ENCODE data around the gene GSTM3. TPM values are rescaled to one million over a fixed set of nuclear protein-coding genes. Genes with fewer than 3 reads are reported as not detected.
"Not testable (repeated sequence)": the region's sequence is repeated elsewhere in the genome, so short reads cannot be mapped to it uniquely, and the experiment has no call there.

Gene GSTM3
- total and polyA plus RNA-seq, 4 donors: 17.9 to 146 (median 66.1) TPM

- 89 to 91% methylated on average over 5 of the region's 5 CpGs for WGBS, 2 donors
- Histone ChIP-seq H3K27ac (ENCODE audit: low read depth in 1 of 2, low read length in 2 of 2) (no peak overlapping the region), H3K4me3 (ENCODE audit: low read length in 2 of 2) (no peak overlapping the region), H3K9me3 (ENCODE audit: control insufficient read depth, low read length) (no peaks in the 10 kb centered on the region), H3K27me3 (ENCODE audit: control insufficient read depth in 1 of 2, insufficient read depth in 2 of 2, low read length in 1 of 2) (no peaks in the 10 kb centered on the region), H3K4me1 (ENCODE audit: control insufficient read depth in 1 of 2, insufficient read depth in 2 of 2, low read length in 2 of 2) (no peaks in the 10 kb centered on the region), H3K36me3 (ENCODE audit: control insufficient read depth in 1 of 2, insufficient read depth in 2 of 2, low read length in 1 of 2) (no peaks in the 10 kb centered on the region)
- DNase-seq (no peak), ATAC-seq (ENCODE audit: low FRiP score) (no peak)
- intact Hi-C loops (cut with DNase I): no loop called here
These were observed 23.1 kb downstream of the GSTM3 start for GRCh38 chr1:109717729-109718128.

GRCh38 chr1:109716570-109717090, 24.2 kb downstream of the GSTM3 start:
- no peaks in the 10 kb centered on the region for H3K4me1 ChIP-seq (ENCODE audit: control insufficient read depth in 1 of 2, insufficient read depth in 2 of 2, low read length in 2 of 2)
- no peak overlapping the region for H3K4me3 ChIP-seq (ENCODE audit: low read length in 2 of 2)
- ATAC-seq (ENCODE audit: low FRiP score): no peak
- DNase-seq: no peak
- H3K27me3 ChIP-seq (ENCODE audit: control insufficient read depth in 1 of 2, insufficient read depth in 2 of 2, low read length in 1 of 2): no peaks in the 10 kb centered on the region
- WGBS, 2 donors: 73 to 77% methylated on average over 3 of the region's 3 CpGs
- no peak overlapping the region for H3K27ac ChIP-seq (ENCODE audit: low read depth in 1 of 2, low read length in 2 of 2)
- no peaks in the 10 kb centered on the region for H3K9me3 ChIP-seq (ENCODE audit: control insufficient read depth, low read length)
- intact Hi-C loops (cut with DNase I): no loop called here
- H3K36me3 ChIP-seq (ENCODE audit: control insufficient read depth in 1 of 2, insufficient read depth in 2 of 2, low read length in 1 of 2): no peaks in the 10 kb centered on the region

- intact Hi-C loops (cut with DNase I): no loop called here
- no peaks in the 10 kb centered on the region for H3K4me1 ChIP-seq (ENCODE audit: control insufficient read depth in 1 of 2, insufficient read depth in 2 of 2, low read length in 2 of 2)
- DNase-seq (no peak), ATAC-seq (ENCODE audit: low FRiP score) (no peak)
- no peak overlapping the region for H3K27ac ChIP-seq (ENCODE audit: low read depth in 1 of 2, low read length in 2 of 2)
- H3K27me3 ChIP-seq (ENCODE audit: control insufficient read depth in 1 of 2, insufficient read depth in 2 of 2, low read length in 1 of 2): no peaks in the 10 kb centered on the region
- H3K9me3 ChIP-seq (ENCODE audit: control insufficient read depth, low read length): no peaks in the 10 kb centered on the region
- WGBS, 2 donors: 93% methylated on average over 3 of the region's 3 CpGs
- H3K4me3 ChIP-seq (ENCODE audit: low read length in 2 of 2): no peak overlapping the region
- H3K36me3 ChIP-seq (ENCODE audit: control insufficient read depth in 1 of 2, insufficient read depth in 2 of 2, low read length in 1 of 2): no peaks in the 10 kb centered on the region
These were observed 24.7 kb downstream of the GSTM3 start for GRCh38 chr1:109716121-109716520.

- intact Hi-C loops (cut with DNase I): no loop called here
- Histone ChIP-seq H3K9me3 (ENCODE audit: control insufficient read depth, low read length) (no peaks in the 10 kb centered on the region), H3K27ac (ENCODE audit: low read depth in 1 of 2, low read length in 2 of 2) (no peak overlapping the region), H3K4me1 (ENCODE audit: control insufficient read depth in 1 of 2, insufficient read depth in 2 of 2, low read length in 2 of 2) (no peaks in the 10 kb centered on the region), H3K27me3 (ENCODE audit: control insufficient read depth in 1 of 2, insufficient read depth in 2 of 2, low read length in 1 of 2) (no peaks in the 10 kb centered on the region), H3K36me3 (ENCODE audit: control insufficient read depth in 1 of 2, insufficient read depth in 2 of 2, low read length in 1 of 2) (no peaks in the 10 kb centered on the region), H3K4me3 (ENCODE audit: low read length in 2 of 2) (no peak overlapping the region)
- ATAC-seq (ENCODE audit: low FRiP score): no peak
- 89 to 92% methylated on average over 12 of the region's 12 CpGs for WGBS, 2 donors
- no peak for DNase-seq
These were observed 26.0 kb downstream of the GSTM3 start for GRCh38 chr1:109714661-109715372.

GRCh38 chr1:109713636-109714035, 27.2 kb downstream of the GSTM3 start:
- Histone ChIP-seq H3K27me3 (ENCODE audit: control insufficient read depth in 1 of 2, insufficient read depth in 2 of 2, low read length in 1 of 2) (no peaks in the 10 kb centered on the region), H3K27ac (ENCODE audit: low read depth in 1 of 2, low read length in 2 of 2) (no peak overlapping the region), H3K36me3 (ENCODE audit: control insufficient read depth in 1 of 2, insufficient read depth in 2 of 2, low read length in 1 of 2) (no peaks in the 10 kb centered on the region), H3K9me3 (ENCODE audit: control insufficient read depth, low read length) (no peaks in the 10 kb centered on the region), H3K4me1 (ENCODE audit: control insufficient read depth in 1 of 2, insufficient read depth in 2 of 2, low read length in 2 of 2) (no peaks in the 10 kb centered on the region), H3K4me3 (ENCODE audit: low read length in 2 of 2) (no peak overlapping the region)
- whole genome bisulfite sequencing, 2 donors: 93 to 95% methylated on average over 5 of the region's 5 CpGs
- DNase-seq (no peak), ATAC-seq (ENCODE audit: low FRiP score) (no peak)
- intact Hi-C loops (cut with DNase I): no loop called here

- no peak for DNase-seq
- 40 to 51% methylated on average over 22 of the region's 22 CpGs for WGBS, 2 donors
- H3K36me3 ChIP-seq (ENCODE audit: control insufficient read depth in 1 of 2, insufficient read depth in 2 of 2, low read length in 1 of 2): no peaks in the 10 kb centered on the region
- peak overlapping the region in 1 of 2 donors; percentile 43 for H3K4me3 ChIP-seq (ENCODE audit: low read length in 2 of 2)
- H3K27ac ChIP-seq (ENCODE audit: low read depth in 1 of 2, low read length in 2 of 2): no peak overlapping the region
- H3K4me1 ChIP-seq (ENCODE audit: control insufficient read depth in 1 of 2, insufficient read depth in 2 of 2, low read length in 2 of 2): no peaks in the 10 kb centered on the region
- H3K27me3 ChIP-seq (ENCODE audit: control insufficient read depth in 1 of 2, insufficient read depth in 2 of 2, low read length in 1 of 2): no peaks in the 10 kb centered on the region
- H3K9me3 ChIP-seq (ENCODE audit: control insufficient read depth, low read length): no peaks in the 10 kb centered on the region
- intact Hi-C loops (cut with DNase I): no loop called here
- peak; percentile 59 for ATAC-seq (ENCODE audit: low FRiP score)
These were observed 28.4 kb downstream of the GSTM3 start for GRCh38 chr1:109712321-109712864.

GRCh38 chr1:109711593-109712320, 29.1 kb downstream of the GSTM3 start, which contains the start of gene GSTM5:
TSS of gene GSTM5 (plus strand) at chr1:109712251. CDS start at chr1:109712313, 62 bp downstream.
- H3K27ac ChIP-seq (ENCODE audit: low read depth in 1 of 2, low read length in 2 of 2); DNase-seq; H3K36me3 ChIP-seq (ENCODE audit: control insufficient read depth in 1 of 2, insufficient read depth in 2 of 2, low read length in 1 of 2); H3K4me1 ChIP-seq (ENCODE audit: control insufficient read depth in 1 of 2, insufficient read depth in 2 of 2, low read length in 2 of 2); intact Hi-C loops (cut with DNase I); H3K27me3 ChIP-seq (ENCODE audit: control insufficient read depth in 1 of 2, insufficient read depth in 2 of 2, low read length in 1 of 2); H3K9me3 ChIP-seq (ENCODE audit: control insufficient read depth, low read length): not testable (repeated sequence)
- peak; percentile 88 for ATAC-seq (ENCODE audit: low FRiP score)
- peak within 1 kb of the TSS in 1 of 2 donors; percentile 43 for H3K4me3 ChIP-seq (ENCODE audit: low read length in 2 of 2)
- 11 to 12% methylated on average over 32 to 33 of the region's 33 CpGs for WGBS, 2 donors

- H3K27ac ChIP-seq (ENCODE audit: low read depth in 1 of 2, low read length in 2 of 2); H3K27me3 ChIP-seq (ENCODE audit: control insufficient read depth in 1 of 2, insufficient read depth in 2 of 2, low read length in 1 of 2); H3K36me3 ChIP-seq (ENCODE audit: control insufficient read depth in 1 of 2, insufficient read depth in 2 of 2, low read length in 1 of 2); H3K4me3 ChIP-seq (ENCODE audit: low read length in 2 of 2); H3K9me3 ChIP-seq (ENCODE audit: control insufficient read depth, low read length); DNase-seq; H3K4me1 ChIP-seq (ENCODE audit: control insufficient read depth in 1 of 2, insufficient read depth in 2 of 2, low read length in 2 of 2); ATAC-seq (ENCODE audit: low FRiP score); intact Hi-C loops (cut with DNase I): not testable (repeated sequence)
These were observed 31.0 kb downstream of the GSTM3 start for GRCh38 chr1:109709822-109710221.

All from aorta (tissue), 5 donors.